HG03280 (cell line): Measurements from ENCODE around the gene MYO18B.

ENCODE experiments used
- ATAC-seq: cut with Tn5 transposase; IDR thresholded peaks from one replicate; pipeline ENCODE4 v1.9.1; 2021; ENCODE audit warnings: mild to moderate bottlenecking, moderate library complexity; ENCODE audit not compliant: unreplicated experiment

MYO18B gene

GRCh38 chr22:25818541-25818940, 76.6 kb downstream of the MYO18B start:
- ATAC-seq, result no peak

GRCh38 chr22:25822344-25822743, 80.4 kb downstream of the MYO18B start:
- no peak for ATAC-seq

- ATAC-seq, result no peak
Observed at GRCh38 chr22:25823276-25823675, 81.3 kb downstream of the MYO18B start.

GRCh38 chr22:25824828-25825423, 82.9 kb downstream of the MYO18B start:
- ATAC-seq, result no peak

DNA sequence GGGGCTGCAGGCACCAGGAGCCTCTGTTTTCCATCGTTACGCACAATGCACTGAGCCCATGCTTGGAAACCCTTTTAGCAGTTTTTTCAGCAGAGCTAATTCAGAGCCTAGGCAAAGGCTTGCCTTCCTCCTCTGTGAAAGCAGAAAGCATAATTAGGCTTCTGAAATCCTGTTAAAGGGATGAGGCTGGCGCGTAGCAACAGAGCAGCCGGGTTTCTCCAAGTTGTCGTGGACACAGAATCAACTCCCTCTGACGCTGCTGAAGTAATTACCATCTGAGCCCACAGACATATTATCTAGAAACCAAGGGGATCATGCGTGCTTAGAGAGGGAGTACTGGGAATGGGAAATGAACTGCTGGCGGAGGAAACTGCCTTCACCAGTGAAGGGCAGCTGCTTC, 85.4 kb downstream of the MYO18B start:
- no peak for ATAC-seq

GRCh38 chr22:25828422-25828821, 86.4 kb downstream of the MYO18B start:
- ATAC-seq, result no peak

DNA sequence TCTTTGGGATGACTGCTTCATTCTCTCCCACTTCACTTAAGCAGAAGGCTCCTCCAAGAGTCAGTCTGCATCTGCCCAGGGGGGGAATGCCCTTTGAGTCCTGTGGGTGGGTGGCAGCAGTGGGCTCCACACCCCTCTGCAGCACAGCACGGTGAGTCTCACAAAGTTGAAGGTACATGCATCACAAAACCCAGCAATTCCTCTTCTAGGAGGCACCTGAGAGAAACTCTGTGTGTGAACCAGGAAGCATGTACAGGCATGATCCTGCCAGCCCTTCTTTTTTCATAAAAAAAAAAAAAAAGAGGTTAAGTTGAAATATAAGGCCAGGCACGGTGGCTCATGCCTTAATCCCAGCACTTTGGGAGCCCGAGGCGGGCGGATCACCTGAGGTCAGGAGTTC, 87.2 kb downstream of the MYO18B start:
- no peak for ATAC-seq

DNA sequence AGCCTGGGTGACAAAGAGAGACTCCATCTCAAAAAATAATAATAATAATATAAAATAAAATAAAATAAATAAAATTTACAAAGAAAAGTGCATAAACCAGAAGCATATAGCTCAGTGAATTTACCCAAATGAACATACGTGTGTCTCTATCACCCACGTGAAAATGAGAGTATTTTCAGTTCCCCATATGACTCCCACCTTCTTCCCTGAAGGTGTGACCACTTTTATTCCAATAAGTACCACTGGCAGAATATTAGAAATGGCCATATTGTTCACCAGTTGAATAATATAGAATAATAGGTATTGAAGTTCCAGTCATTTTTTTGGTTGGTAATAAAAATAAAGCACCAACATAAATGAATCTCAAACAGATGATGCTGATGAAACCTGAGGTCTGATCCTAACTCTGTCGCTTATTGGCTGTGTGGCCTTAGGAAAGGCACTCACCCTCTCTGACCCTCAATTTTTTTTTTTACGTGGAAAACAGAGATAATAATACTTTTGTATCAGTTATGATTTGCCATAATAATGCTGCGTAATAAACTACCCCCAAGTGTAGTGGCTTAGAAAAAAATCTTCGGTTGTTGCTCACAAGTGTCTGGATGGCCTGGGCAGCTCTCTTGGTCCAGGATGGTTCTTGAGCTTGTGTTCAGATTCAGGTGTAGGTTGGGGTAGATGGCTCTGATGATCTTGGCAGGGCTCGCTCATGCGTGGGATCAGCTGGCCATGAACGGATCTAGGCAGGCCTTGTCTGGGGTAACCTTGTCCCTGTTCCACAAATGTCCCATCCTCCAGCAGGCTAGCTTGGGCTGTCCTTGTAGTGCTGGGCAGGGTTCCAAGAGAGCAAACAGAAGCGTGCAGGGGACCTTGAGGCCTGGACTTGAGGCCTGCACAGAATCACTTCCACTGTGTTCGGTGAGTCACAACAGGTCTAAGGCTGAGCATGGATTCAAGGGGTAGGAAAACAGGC, 88.1 kb downstream of the MYO18B start:
- no peak for ATAC-seq

DNA sequence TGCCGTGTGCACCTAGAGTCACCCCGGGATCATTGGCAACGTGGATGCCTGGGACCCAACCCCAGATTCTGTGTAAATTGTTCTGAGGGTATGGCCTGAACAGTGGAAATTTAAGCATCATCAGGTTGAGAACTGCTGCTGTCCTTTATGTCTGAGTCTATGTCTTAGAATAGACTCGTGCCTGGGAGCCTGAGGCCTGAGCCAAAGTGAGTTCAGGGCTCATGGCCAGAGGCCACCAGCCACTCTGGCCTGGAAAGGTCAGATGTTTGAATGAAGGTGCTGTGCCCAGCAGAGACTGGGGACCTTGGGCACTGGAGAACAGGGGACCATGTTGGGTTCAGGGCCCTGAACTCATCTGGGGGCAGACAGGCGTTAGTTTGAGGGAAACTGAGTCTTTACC, 91.1 kb downstream of the MYO18B start:
- no peak for ATAC-seq

DNA sequence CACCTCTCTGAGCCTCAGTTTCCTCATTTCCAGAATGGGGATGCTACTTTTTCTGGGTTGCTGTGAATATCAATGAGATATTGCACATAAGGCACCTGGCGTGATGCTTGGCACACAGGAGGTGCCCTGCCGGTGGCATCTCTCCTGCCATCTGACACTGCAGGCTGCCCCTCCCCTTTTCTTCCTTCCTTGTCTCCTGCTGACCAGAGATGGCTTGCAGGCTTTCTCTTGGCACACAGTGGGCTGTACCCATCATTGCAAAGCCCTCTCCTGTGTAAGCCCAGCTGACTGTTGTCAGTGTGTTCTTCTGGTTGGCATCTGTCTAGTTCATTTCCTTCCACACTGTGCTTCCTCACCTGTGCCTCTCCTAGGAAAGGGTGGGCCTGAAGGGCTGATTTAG, 91.7 kb downstream of the MYO18B start:
- ATAC-seq, result no peak

DNA sequence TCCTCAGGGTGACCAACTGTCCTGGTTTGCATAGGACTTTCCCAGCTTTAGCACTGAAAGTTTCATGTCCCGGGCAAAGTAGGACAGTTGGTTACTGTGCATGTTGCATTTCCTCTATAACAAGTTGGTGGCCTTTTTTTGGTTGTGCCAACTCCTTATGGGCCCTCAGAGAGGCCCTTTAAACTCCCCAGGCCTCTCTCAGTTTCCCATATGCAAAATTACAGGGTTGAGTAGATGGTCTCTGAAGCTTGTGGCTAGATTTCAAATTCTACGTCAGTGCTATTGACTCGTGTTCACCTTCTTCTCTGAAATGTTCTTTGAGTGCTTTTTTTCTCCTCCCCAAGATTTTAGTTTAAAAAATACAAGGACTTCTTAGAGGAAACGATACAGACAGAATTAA, 92.5 kb downstream of the MYO18B start:
- no peak for ATAC-seq

DNA sequence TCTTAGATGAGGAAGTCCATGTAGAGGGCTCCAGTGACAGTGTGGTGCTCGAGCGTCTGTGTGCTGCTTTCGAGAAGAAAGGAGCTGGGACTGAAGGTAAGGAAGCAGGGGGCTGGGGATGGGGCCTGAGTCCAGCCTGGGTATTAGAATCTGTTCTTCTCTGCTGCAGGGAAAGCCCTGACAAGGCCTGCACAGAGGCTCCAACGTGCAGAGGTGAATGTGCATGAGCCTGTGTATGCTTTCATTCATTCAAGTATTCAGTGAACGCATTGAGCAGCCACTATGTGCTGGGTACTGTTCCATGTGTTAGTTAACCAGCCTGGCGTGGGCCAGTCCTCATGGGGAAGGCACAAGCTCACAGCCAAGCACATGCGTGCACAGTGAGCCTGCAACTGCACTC, 93.4 kb downstream of the MYO18B start:
- no peak for ATAC-seq

DNA sequence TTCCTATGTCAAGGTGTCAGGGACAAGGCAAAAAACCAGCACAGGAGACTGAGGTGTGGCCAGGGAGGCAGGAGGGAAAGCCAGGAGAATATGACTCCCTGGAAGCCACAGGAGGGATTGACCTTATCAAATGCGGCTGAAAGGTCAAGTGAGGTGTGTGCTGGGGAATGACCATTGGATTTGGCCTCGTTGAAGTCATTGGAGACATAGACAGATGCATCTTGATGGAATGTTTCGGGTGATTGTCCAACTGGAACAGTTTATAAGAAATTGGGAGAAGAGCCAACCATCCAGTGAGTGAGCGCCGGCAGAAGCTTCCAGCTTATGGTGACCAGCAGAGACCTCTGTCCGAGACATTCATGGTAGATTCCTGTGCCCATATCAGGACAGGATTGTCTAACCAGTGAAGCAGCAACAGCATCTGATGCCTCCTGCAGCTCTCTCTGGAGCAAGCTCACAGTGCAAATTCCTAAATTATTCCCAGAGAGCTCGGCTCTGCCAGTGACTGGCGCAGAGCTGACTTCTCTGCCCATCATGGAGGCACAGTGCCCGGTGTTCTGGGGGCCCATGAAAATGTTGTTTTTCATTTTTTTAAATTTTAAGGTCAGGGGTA, 95.4 kb downstream of the MYO18B start:
- no peak for ATAC-seq

DNA sequence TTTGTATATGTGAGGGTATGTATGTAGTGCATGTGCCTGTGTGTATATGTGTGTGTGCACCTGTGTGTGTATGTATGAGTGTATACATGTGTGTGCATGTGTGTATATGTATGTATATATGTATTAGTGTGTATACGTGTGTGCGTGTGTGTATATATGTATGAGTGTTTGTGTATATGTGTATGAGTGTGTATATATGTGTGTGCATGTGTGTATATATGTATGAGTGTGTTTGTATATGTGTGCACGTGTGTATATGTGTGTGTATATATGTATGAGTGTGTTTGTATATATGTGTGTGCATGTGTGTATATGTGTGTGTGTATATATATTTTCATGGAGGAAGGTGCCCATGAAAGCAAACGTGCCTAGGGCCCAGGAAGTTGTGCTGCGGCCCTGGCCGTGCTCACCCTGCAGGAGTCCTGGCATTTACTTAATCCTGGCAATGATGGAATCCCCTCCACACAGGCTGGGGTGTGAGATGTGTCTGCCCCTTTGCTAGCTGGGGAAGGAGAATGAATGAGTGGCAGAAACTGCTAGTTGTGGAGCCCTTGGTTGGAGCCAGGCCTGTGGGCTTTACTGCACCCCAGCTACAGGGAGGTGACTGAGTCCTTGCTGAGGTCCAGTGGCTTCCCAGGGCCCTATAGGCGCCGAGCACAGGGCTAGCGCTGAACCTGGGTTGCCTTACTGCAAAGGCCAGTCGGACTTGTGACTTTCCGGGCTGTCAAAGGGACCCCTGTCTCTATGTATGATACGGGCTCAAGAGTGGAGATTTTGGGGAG, 97.2 kb downstream of the MYO18B start:
- no peak for ATAC-seq

- no peak for ATAC-seq
Observed at GRCh38 chr22:25839755-25840154, 97.8 kb downstream of the MYO18B start.

GRCh38 chr22:25840167-25840566, 98.2 kb downstream of the MYO18B start:
- no peak for ATAC-seq

GRCh38 chr22:25840891-25841290, 98.9 kb downstream of the MYO18B start:
- no peak for ATAC-seq

- ATAC-seq, result no peak
Observed at GRCh38 chr22:25841775-25842174, 99.8 kb downstream of the MYO18B start.

- no peak for ATAC-seq
Observed at GRCh38 chr22:25843660-25844405, 101.8 kb downstream of the MYO18B start.

DNA sequence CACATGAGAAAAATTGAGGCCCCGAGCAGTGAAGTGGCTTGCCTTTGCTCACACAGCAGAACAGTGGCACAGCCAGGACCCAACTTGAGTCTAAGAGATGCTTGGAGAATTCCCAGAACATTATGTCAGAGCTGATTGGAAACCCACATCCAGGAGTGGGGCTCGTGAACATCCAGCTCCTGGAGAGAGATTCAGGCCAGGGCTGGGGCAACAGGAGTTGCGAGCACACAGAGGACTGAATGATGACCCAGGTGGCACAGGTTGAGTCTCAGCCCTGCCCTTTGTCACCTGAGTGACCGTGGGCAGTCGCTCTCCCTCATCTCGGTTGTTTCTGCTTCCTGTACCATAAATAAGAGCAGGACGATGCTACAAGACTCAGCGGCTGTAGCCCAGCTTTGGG, 102.6 kb downstream of the MYO18B start:
- ATAC-seq, result no peak
